Left ventricle myocardium inferior (tissue), 1 donor: ENCODE measurements around the gene HTR3D. TPM values are rescaled to one million over a fixed set of nuclear protein-coding genes. Genes with fewer than 3 reads are reported as not detected.

Experiments
- DNase-seq: peaks from one replicate; pipeline ENCODE4 v3.0.0-alpha.2; 2020
- H3K27ac ChIP-seq: fragments of 200-600 bp; replicated peaks from 2 replicates; pipeline ENCODE4 v1.8.0; 2021
- H3K27me3 ChIP-seq: fragments of 200-600 bp; 2 replicates; pipeline ENCODE4 v1.8.0; 2021; ENCODE audit warnings: low read depth
- H3K36me3 ChIP-seq: fragments of 200-600 bp; 2 replicates; pipeline ENCODE4 v1.8.0; 2021
- H3K4me1 ChIP-seq: fragments of 200-600 bp; 2 replicates; pipeline ENCODE4 v1.8.0; 2021
- H3K4me3 ChIP-seq: fragments of 200-600 bp; 2 replicates; pipeline ENCODE4 v1.8.0; 2021; ENCODE audit warnings: mild to moderate bottlenecking, moderate library complexity
- H3K9me3 ChIP-seq: fragments of 200-600 bp; replicated peaks from 2 replicates; pipeline ENCODE4 v1.8.0; 2021
- CTCF ChIP-seq: fragments of 200-600 bp; IDR thresholded peaks from 2 replicates; pipeline ENCODE4 v1.8.0; 2021; ENCODE audit warnings: antibody characterized with exemption, mild to moderate bottlenecking, borderline replicate concordance
- intact Hi-C: fragments of 100-400 bp; cut with micrococcal nuclease; formaldehyde crosslinking; loops from one replicate; pipeline ENCODE4 v1.11.0; 2022
- total RNA-seq: library from RNA; stranded (reverse); fragmentation: NEBNext Ultra II Directional; extraction: Animal tissue kit (Norgen Biotek cat#: 25700); gene quantifications from one replicate; pipeline ENCODE4 v1.2.1, GENCODE V29; 2021
- donor health status: DM: no; HTN: yes; CAD: no; lungs with severe emphysema.

Gene HTR3D
- total RNA-seq, 1 donor from 2014 or later = not detected

GRCh38 chr3:183987000-183987600 is 44.4 kb upstream of the HTR3D start:
- TF ChIP-seq CTCF = no peak
- H3K9me3 ChIP-seq = no peaks in the 10 kb centered on the region
- no peak overlapping the region for H3K27ac ChIP-seq
- intact Hi-C loops = no loop called here
- no peak overlapping the region for H3K4me3 ChIP-seq
- no peaks in the 10 kb centered on the region for H3K27me3 ChIP-seq
- H3K4me1 ChIP-seq = no peaks in the 10 kb centered on the region
- no peak for DNase-seq
- peaks cover 71% of the 10 kb centered on the region for H3K36me3 ChIP-seq

- Histone ChIP-seq H3K9me3 (no peaks in the 10 kb centered on the region), H3K27ac (no peak overlapping the region), H3K4me3 (no peak overlapping the region), H3K27me3 (no peaks in the 10 kb centered on the region), H3K4me1 (no peaks in the 10 kb centered on the region), H3K36me3 (peaks cover 59% of the 10 kb centered on the region)
- intact Hi-C loops = no loop called here
- no peak for TF ChIP-seq CTCF
- DNase-seq = no peak
These were observed 43.2 kb upstream of the HTR3D start for GRCh38 chr3:183988216-183988790.

GRCh38 chr3:183991403-183991802 is 40.1 kb upstream of the HTR3D start:
- DNase-seq = no peak
- Histone ChIP-seq H3K4me1 (no peaks in the 10 kb centered on the region), H3K36me3 (peaks cover 28% of the 10 kb centered on the region), H3K4me3 (no peak overlapping the region), H3K27ac (no peak overlapping the region), H3K9me3 (no peaks in the 10 kb centered on the region), H3K27me3 (no peaks in the 10 kb centered on the region)
- no peak for TF ChIP-seq CTCF
- intact Hi-C loops = no loop called here

- no peak for DNase-seq
- Histone ChIP-seq H3K36me3 (peaks cover 4% of the 10 kb centered on the region), H3K27me3 (no peaks in the 10 kb centered on the region), H3K4me3 (no peak overlapping the region), H3K27ac (peak overlapping the region; percentile 69), H3K4me1 (peaks cover 71% of the 10 kb centered on the region), H3K9me3 (no peaks in the 10 kb centered on the region)
- intact Hi-C loops = no loop called here
- no peak for TF ChIP-seq CTCF
These were observed 29.8 kb upstream of the HTR3D start for GRCh38 chr3:184001761-184002160.

- DNase-seq = peak; percentile 59
- TF ChIP-seq CTCF = no peak
- Histone ChIP-seq H3K4me1 (peaks cover 78% of the 10 kb centered on the region), H3K9me3 (no peaks in the 10 kb centered on the region), H3K36me3 (peaks cover 4% of the 10 kb centered on the region), H3K27me3 (no peaks in the 10 kb centered on the region), H3K27ac (peak overlapping the region; percentile 69), H3K4me3 (no peak overlapping the region)
- intact Hi-C loops = no loop called here
These were observed 29.1 kb upstream of the HTR3D start for GRCh38 chr3:184002469-184002868.
